Measurements from ENCODE around the gene GJC1. TPM values are rescaled to one million over a fixed set of nuclear protein-coding genes. Genes with fewer than 3 reads are reported as not detected.
A peak's percentile ranks its signal among the peaks of the same experiment; 100 is the strongest.

GJC1 gene
- total RNA-seq, 1 experiment from 2014 or later, result 119 TPM

DNA sequence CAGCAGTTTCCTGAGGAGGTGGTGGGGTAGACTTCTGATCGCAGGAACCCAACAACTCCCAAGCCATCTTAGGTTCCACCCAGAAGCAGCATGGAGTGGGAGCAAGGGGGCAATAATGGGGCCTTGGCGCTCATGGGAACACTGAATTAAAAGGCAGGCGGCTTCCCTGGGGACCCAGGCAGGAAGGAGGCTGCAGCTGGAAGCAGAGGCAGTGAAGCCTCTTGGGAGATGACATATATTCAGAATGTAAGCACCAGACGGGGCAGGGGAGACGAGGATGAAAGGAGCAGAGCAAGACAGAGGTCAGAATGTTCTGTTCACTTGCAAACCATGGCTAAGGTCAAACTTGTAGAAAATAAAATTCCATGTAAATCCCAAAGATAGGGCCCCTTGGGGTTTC lies 20.5 kb upstream of the GJC1 start:
- Histone ChIP-seq H3K18ac (ENCODE audit: insufficient read length, low read depth, low read length) (no peak overlapping the region), H3K27ac (ENCODE audit: insufficient read length, low read depth, low read length) (no peak overlapping the region), H3K23ac (ENCODE audit: insufficient read length, low read depth, low read length) (no peak overlapping the region), H3K23me2 (ENCODE audit: insufficient read length, low read depth, low read length, poor library complexity, severe bottlenecking) (no peaks in the 10 kb centered on the region), H3K27me3 (ENCODE audit: insufficient read depth, low read length) (no peaks in the 10 kb centered on the region), H3K79me2 (ENCODE audit: insufficient read depth, low read length) (no peaks in the 10 kb centered on the region), H4K5ac (ENCODE audit: insufficient read length, low read depth, low read length) (no peak overlapping the region), H2AK5ac (ENCODE audit: insufficient read length, low read length) (no peak overlapping the region), H2BK15ac (ENCODE audit: low read depth, low read length) (no peak overlapping the region), H3K14ac (ENCODE audit: insufficient read depth, low read length) (no peak overlapping the region), H4K20me1 (ENCODE audit: control insufficient read depth, insufficient read depth, insufficient read length) (no peaks in the 10 kb centered on the region), H2BK120ac (ENCODE audit: low read depth, low read length, poor library complexity, severe bottlenecking) (no peak overlapping the region), H2BK5ac (ENCODE audit: insufficient read length, low read length) (no peak overlapping the region), H3K4me2 (ENCODE audit: insufficient read depth, insufficient read length, low read length) (no peak overlapping the region), H3T11ph (ENCODE audit: low read length) (no peak overlapping the region), H2BK20ac (ENCODE audit: low read depth, low read length, poor library complexity, severe bottlenecking) (no peak overlapping the region), H4K91ac (ENCODE audit: insufficient read length, low read depth, low read length) (no peak overlapping the region), H2BK12ac (ENCODE audit: insufficient read length, low read depth, low read length) (no peak overlapping the region), H3K79me1 (ENCODE audit: insufficient read depth, low read depth, low read length, poor library complexity, severe bottlenecking) (no peaks in the 10 kb centered on the region), H2AFZ (ENCODE audit: low read length) (no peak overlapping the region), H3K4me1 (ENCODE audit: insufficient read depth, low read length) (peaks cover 3% of the 10 kb centered on the region; the same call in 1 of the 2 replicates), H3K4ac (ENCODE audit: low read depth, low read length) (no peak overlapping the region), H3K9me3 (ENCODE audit: control insufficient read depth, low read depth, low read length) (no peaks in the 10 kb centered on the region), H3K56ac (ENCODE audit: insufficient read length, low read depth, low read length) (no peak overlapping the region), H3K9ac (ENCODE audit: extremely low read depth, insufficient read length, low read length) (no peak overlapping the region), H4K8ac (replicated peaks; ENCODE audit: insufficient read length, low read depth, low read length) (no peak overlapping the region)
- H3K36me3 Mint-ChIP-seq (ENCODE audit: insufficient read depth in 1 of 3, low read depth in 3 of 3), result peaks cover 41 to 61% (median 53%) of the 10 kb centered on the region in 3 experiments
- H3K4me3 Mint-ChIP-seq, result no peak overlapping the region
- H3K27ac Mint-ChIP-seq, result peak overlapping the region in 1 of 3 experiments; percentile 55; a peak in 2 of 7 replicates
- no CpG with 5 or more reads among the region's 5 CpGs for WGBS (ENCODE audit: extremely low coverage, insufficient read length, low lambda C conversion rate)
- no peaks in the 10 kb centered on the region; a peak in 1 of 5 replicates for H3K9me3 Mint-ChIP-seq
- no peak for DNase-seq
- TF ChIP-seq, protein P1, sequence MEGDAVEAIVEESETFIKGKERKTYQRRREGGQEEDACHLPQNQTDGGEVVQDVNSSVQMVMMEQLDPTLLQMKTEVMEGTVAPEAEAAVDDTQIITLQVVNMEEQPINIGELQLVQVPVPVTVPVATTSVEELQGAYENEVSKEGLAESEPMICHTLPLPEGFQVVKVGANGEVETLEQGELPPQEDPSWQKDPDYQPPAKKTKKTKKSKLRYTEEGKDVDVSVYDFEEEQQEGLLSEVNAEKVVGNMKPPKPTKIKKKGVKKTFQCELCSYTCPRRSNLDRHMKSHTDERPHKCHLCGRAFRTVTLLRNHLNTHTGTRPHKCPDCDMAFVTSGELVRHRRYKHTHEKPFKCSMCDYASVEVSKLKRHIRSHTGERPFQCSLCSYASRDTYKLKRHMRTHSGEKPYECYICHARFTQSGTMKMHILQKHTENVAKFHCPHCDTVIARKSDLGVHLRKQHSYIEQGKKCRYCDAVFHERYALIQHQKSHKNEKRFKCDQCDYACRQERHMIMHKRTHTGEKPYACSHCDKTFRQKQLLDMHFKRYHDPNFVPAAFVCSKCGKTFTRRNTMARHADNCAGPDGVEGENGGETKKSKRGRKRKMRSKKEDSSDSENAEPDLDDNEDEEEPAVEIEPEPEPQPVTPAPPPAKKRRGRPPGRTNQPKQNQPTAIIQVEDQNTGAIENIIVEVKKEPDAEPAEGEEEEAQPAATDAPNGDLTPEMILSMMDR (conservative IDR thresholded peaks at IDR 0.05), result no peak
- peaks cover 11 to 14% of the 10 kb centered on the region in 2 experiments for H3K4me1 Mint-ChIP-seq
- H3K27me3 Mint-ChIP-seq (ENCODE audit: low read depth), result peaks cover 4% of the 10 kb centered on the region; the same call in 1 of the 2 replicates
